SK-MEL-5 (cell line): ENCODE measurements around the gene PCBP2. TPM values are rescaled to one million over a fixed set of nuclear protein-coding genes. Genes with fewer than 3 reads are reported as not detected.

Source experiments
- DNase-seq: peaks from one replicate; pipeline ENCODE4 v3.0.0-alpha.2; 2016; ENCODE audit warnings: low read depth, low spot score
- in situ Hi-C: cut with HindIII; loops from 2 replicates; pipeline ENCODE4 v1.10.0; 2016; ENCODE audit warnings: low sequenced_read_pairs, high pct_unique_total_duplicates, low pct_unique_long_range_greater_than_20kb
- total RNA-seq: library from RNA; depleted of rRNA; stranded (reverse); fragments of >200 nt; shearing (Covaris generic); gene quantifications from 2 replicates; pipeline ENCODE4 v1.2.3, GENCODE V29; 2014

Gene PCBP2
- total RNA-seq, 1 experiment from 2014 or later = 165 TPM

- in situ Hi-C loops = no loop called here
- DNase-seq = no peak
These were observed 31.5 kb downstream of the PCBP2 start for GRCh38 chr12:53483225-53483978.

- in situ Hi-C loops = no loop called here
- no peak for DNase-seq
These were observed 32.1 kb downstream of the PCBP2 start for GRCh38 chr12:53483979-53484377.

- DNase-seq = no peak
- in situ Hi-C loops = no loop called here
These were observed 33.0 kb downstream of the PCBP2 start for GRCh38 chr12:53484686-53485575.

GRCh38 chr12:53485955-53486735, 34.2 kb downstream of the PCBP2 start:
- in situ Hi-C loops = no loop called here
- DNase-seq = no peak

- in situ Hi-C loops = no loop called here
- DNase-seq = no peak
These were observed 35.0 kb downstream of the PCBP2 start for GRCh38 chr12:53486736-53487487.

- no peak for DNase-seq
- in situ Hi-C loops = no loop called here
These were observed 37.5 kb downstream of the PCBP2 start for GRCh38 chr12:53489242-53489864.

- DNase-seq = no peak
- in situ Hi-C loops = no loop called here
These were observed 40.3 kb downstream of the PCBP2 start for GRCh38 chr12:53492188-53492587.

GRCh38 chr12:53492830-53493609, 41.1 kb downstream of the PCBP2 start:
- DNase-seq = peak; percentile 93
- in situ Hi-C loops = no loop called here

- in situ Hi-C loops = no loop called here
- no peak for DNase-seq
These were observed 41.9 kb downstream of the PCBP2 start for GRCh38 chr12:53493610-53494391.

- DNase-seq = peak; percentile 83
- in situ Hi-C loops = no loop called here
These were observed 44.2 kb downstream of the PCBP2 start for GRCh38 chr12:53495903-53496751.

GRCh38 chr12:53496752-53497032, 44.8 kb downstream of the PCBP2 start:
- in situ Hi-C loops = no loop called here
- DNase-seq = no peak

GRCh38 chr12:53497461-53497860, 45.6 kb downstream of the PCBP2 start:
- in situ Hi-C loops = no loop called here
- DNase-seq = no peak

GRCh38 chr12:53498235-53498630, 46.3 kb downstream of the PCBP2 start:
- no peak for DNase-seq
- in situ Hi-C loops = no loop called here

GRCh38 chr12:53499266-53500141, 47.6 kb downstream of the PCBP2 start, which contains the start of gene MAP3K12:
TSS of gene MAP3K12 (minus strand) at chr12:53499458. CDS start at chr12:53487391, 12,067 bp downstream.
- in situ Hi-C loops = no loop called here
- peak; percentile 55 for DNase-seq
